ENCODE measurements around the gene RTEL1.
"Not testable (repeated sequence)": the region's sequence is repeated elsewhere in the genome, so short reads cannot be mapped to it uniquely, and the experiment has no call there.

RTEL1 gene

GRCh38 chr20:63628246-63628975 is 29.7 kb upstream of the RTEL1 start:
- peak; percentile 77 to 81 for DNase-seq

- DNase-seq: not testable (repeated sequence)
Observed at GRCh38 chr20:63630956-63631355, 27.2 kb upstream of the RTEL1 start.

- DNase-seq: not testable (repeated sequence)
Observed at GRCh38 chr20:63631426-63631825, 26.7 kb upstream of the RTEL1 start.

- DNase-seq: no peak
Observed at GRCh38 chr20:63633732-63634131, 24.4 kb upstream of the RTEL1 start.

DNA sequence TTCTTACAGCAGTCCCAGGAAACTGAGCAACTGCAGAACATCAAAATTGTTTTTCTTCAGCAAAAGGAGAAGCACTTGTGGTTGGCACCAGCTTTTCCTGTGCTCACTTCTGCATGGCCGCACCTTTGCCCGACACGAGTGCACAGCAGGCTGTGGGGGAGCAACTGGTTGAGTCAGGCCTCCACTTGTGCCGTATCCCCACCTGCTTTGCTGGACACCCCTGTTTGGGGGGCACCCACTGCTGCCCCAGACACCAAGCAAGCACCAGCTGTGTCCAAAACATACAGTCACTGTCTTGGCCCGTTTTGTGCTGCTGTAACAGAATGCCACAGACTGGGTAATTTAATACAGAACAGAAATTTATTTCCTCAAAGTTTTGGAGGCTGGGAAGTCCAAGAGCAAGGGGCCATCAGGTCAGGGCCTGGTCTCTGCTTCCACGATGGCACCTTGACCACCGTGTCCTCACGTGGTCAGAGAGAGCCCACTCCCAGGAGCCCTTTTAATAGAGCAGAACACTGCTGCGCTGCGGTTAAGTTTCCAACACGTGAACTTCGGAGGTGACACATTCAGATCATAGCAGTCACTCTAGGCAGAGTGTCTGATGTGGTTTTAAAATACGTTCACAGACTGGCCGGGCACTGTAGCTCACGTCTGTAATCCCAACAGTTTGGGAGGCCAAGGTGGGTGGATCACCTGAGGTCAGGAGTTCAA is 22.5 kb upstream of the RTEL1 start:
- DNase-seq: peak; percentile 66 to 76

- no peak for DNase-seq
Observed at GRCh38 chr20:63636752-63637628, 21.1 kb upstream of the RTEL1 start.

DNA sequence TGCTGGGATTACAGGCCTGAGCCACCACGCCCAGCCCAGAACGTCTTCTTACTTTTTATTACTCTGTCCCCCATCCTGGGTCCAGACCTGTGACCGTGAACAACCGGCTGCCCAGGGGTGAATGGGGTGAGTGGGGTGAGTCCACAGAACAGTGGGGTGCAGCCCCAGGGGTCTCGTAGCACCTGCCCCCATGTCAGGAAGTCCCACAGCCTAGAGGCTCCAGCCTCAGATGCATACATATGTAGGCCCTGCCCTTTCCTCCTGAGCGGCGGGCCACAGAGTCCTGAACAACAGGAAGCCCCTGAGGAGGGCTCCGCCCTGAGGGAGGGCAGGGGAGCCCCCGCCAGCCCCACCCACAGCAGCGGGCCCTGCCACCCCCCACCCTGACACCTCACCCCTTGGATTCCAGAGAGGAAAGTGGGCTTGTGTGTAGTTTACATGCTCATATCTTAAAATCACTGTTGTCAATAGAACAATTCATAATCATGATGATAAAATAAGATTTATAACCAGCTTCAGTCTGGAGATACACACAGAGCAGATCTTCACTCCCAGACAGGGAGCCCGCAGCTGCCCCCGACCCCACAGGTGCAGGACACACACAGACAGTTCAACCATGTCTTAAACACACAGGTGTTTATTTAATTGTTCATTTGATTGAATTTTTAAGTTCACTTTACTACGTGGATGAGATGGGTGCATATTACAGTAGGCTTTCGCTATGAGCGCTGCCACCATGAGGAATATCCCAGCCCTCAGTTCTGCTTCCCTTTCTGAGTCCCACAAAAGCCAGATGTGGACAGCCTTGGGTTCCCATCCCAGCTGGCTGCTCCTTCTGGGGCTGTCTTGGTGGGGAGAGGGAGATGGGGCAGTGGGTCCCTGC is 18.8 kb upstream of the RTEL1 start:
- DNase-seq: peak; percentile 71 to 78

DNA sequence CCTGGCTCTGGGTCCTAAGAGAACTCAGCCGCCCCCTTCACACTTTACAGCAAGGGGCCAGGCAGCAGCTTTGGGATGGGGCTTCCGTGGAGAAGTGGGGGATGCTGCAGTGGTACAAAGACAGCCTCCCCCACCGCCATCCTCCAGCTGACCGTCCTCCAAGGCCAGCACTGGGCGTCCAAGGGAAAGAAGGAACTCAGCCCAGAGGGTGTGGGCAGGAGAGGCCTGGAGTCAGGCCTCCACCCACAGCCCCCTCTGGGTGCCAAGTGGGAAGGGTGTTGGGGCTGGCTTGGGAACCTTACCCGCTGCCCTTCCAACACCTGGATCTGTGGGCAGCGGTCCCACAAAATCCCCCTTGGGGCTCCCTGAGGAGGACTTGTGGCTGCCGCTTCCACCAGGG is 18.0 kb upstream of the RTEL1 start:
- DNase-seq: peak in 1 of 2 experiments; percentile 24

- peak in 1 of 2 experiments; percentile 33 for DNase-seq
Observed at GRCh38 chr20:63640686-63641085, 17.4 kb upstream of the RTEL1 start.

DNA sequence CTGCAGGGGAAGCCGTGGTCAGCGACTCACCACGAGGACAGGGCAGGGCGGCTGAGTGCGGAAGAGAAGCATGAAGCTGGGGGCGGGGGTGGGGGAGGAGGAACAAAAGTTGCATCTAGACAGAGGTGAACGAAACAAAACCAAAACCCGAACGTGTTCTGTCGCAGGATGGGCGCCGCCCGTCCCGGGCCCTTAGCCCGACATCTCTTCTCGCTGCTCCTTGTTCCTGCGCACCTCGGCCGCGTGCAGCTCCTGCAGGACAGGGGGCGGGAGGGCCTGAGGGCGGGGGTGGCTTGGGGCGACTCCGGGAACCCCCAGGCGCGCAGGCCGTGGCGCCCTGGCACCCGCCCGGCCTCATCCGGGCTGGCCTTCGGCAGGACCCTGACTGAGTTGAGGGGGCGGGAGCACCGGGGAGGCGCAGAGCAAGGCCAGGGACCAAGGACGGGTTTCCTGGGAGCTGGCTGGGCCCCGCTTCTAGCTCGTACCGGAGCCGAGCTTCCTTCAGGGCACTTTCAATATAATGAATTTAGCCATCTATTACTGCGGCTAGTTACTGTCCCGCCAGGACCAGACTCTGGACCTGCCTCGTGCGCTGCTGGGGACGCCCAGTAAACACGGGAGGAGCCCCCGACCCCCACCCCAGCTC is 16.8 kb upstream of the RTEL1 start:
- peak; percentile 61 to 65 for DNase-seq

- peak; percentile 97 to 98 for DNase-seq
Observed at GRCh38 chr20:63641792-63642523, 16.2 kb upstream of the RTEL1 start.

GRCh38 chr20:63642527-63643247 is 15.4 kb upstream of the RTEL1 start:
- DNase-seq: no peak

DNA sequence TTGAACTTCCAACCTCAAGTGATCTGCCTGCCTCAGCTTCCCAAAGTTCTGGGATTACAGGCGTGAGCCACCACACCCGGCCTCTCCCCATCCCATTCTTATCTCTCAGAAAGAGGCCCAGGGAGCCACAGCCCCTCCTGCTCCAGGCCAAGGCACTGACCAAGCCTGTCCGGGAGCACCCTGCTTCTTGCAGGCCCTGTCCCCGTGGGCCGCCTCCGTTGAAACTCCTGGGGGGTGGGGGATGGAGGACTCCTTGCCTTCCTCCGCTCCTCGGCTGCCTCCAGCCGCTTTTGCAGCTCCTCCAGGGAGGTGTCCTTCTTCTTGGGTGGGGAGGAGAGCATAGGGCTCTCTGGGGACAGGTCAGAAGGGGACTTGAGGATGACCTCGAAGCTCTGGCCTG is 14.6 kb upstream of the RTEL1 start:
- no peak for DNase-seq

DNA sequence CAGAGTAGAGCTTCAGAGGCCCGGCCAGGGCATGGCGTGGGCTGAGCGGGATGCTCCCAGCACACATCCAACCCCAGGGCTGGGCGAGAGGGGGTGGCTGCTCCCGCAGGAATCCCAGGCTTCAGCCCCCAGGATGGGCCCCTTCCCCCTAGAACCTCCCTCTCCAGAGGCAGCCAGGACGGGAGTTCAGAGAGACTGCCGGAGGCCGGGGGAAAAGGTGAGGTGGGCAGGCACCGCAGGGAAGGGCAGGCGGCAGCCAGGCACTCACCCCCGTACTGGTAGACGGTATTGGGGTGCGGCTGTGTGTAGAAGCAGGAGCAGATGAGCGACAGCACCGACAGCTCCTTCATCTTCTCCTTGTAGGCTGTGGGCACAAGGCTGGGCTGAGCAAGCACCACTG is 14.2 kb upstream of the RTEL1 start:
- DNase-seq: no peak

GRCh38 chr20:63645218-63645617 is 12.9 kb upstream of the RTEL1 start:
- no peak for DNase-seq

DNA sequence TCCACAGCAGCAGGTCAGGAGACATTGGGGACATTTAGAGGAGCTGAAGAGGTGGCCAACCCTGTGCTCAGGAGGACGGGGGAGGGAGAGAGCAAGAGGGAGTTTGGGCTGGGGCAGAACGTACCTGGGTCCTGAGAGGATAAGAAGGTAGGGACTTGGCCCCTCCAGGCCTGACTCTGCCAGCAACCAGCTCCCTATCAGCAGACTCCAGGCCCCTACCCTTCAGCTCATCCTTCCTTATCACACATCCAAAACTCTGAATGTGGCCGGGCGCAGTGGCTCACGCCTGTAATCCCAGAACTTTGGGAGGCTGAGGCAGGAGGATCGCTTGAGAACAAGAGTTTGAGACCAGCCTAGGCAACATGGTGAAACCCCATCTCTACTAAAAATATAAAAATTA is 9.9 kb upstream of the RTEL1 start:
- no peak for DNase-seq

DNA sequence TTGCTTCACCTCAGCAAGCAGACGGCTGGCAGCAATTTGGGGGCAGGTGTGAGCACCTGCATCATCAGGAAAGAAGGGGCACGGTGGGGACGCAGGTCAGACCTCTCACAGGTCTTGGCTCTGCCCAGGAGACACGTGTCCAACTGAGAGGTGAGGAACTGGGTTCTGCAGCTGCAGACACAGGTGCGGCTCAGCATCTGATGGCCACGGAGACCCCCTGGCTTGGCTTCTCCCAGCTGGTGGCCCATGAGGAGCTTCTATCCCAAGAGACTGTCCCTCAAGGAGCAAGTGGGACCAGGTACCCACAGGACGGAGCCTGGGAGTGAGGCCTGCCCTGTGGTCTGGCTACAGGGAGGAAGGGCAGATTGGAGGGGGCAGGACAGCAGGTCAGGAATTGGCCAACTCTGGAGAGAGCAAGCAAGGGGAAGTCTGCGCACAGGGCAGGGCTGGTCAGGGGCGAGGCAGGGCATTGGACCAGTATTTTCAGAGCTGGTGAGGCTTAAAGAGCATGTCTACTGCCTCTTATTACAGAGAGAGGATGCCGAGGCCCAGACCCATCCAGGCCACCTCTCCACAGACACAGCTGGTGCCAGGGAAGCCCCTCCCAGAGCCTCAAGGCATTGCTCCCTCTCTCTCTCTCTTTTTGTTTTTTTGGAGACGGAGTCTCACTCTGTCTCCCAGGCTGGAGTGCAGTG is 9.1 kb upstream of the RTEL1 start:
- no peak for DNase-seq

- DNase-seq: not testable (repeated sequence)
Observed at GRCh38 chr20:63650486-63650885, 7.6 kb upstream of the RTEL1 start.

DNA sequence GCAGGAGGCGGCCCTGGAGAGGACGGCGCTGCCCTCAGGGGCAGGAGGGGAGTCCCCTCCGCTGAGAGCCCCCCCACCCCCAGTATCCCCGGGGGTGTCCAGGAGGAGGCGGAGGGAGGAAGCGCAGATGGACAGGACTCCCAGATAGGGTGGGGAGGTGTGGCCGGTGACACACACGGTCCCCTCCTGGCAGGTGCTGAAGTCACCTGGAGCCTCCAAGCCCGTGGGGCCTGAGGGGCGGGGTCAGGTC is 6.2 kb upstream of the RTEL1 start:
- DNase-seq: no peak

Measured in activated CD4-positive, alpha-beta T cell treated with anti-CD3 and anti-CD28 coated beads, Interleukin-2, amount 50 U/mL, for 48 hours (primary cell).